Stimulated activated naive CD8-positive, alpha-beta T cell treated with anti-CD3 and anti-CD28 coated beads, Interleukin-15, Interleukin-2, amounts not matched to agents 100 ng/mL and 50 ng/mL, for 24 hours (primary cell): ENCODE measurements around the gene SGMS1.
"Not testable (repeated sequence)": the region's sequence is repeated elsewhere in the genome, so short reads cannot be mapped to it uniquely, and the experiment has no call there.

ENCODE experiments used
- H3K27ac Mint-ChIP-seq: one replicate; pipeline ENCODE4 v1.8.0; 2021; ENCODE audit warnings: mild to moderate bottlenecking, mixed read lengths
- H3K27me3 Mint-ChIP-seq: one replicate; pipeline ENCODE4 v1.8.0; 2021; ENCODE audit warnings: mixed read lengths
- H3K36me3 Mint-ChIP-seq: one replicate; pipeline ENCODE4 v1.8.0; 2021; ENCODE audit warnings: low read depth, mixed read lengths
- H3K4me1 Mint-ChIP-seq: one replicate; pipeline ENCODE4 v1.8.0; 2021; ENCODE audit warnings: low read depth, mixed read lengths
- H3K4me3 Mint-ChIP-seq: one replicate; pipeline ENCODE4 v1.8.0; 2021; ENCODE audit warnings: mild to moderate bottlenecking, mixed read lengths
- H3K9me3 Mint-ChIP-seq: one replicate; pipeline ENCODE4 v1.8.0; 2021; ENCODE audit warnings: mixed read lengths

The SGMS1 gene

DNA sequence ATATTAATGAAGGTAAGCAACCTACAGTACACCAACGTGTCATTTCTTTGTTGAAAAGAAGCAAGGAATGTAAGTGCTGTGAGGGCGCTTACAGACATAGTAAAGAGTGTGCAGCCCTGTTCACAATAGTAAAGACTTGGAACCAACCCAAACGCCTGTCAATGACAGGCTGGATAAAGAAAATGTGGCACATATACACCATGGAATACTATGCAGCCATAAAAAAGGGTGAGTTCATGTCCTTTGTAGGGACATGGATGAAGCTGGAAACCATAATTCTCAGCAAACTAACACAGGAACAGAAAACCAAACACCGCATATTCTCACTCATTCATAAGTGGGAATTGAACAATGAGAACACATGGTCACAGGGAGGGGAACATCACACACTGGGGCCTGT lies 55.0 kb downstream of the SGMS1 start:
- Mint-ChIP-seq H3K4me1 (peaks cover 22% of the 10 kb centered on the region), H3K36me3 (peaks cover 17% of the 10 kb centered on the region)
- not testable (repeated sequence) for H3K27me3 Mint-ChIP-seq, H3K9me3 Mint-ChIP-seq, H3K4me3 Mint-ChIP-seq, H3K27ac Mint-ChIP-seq

DNA sequence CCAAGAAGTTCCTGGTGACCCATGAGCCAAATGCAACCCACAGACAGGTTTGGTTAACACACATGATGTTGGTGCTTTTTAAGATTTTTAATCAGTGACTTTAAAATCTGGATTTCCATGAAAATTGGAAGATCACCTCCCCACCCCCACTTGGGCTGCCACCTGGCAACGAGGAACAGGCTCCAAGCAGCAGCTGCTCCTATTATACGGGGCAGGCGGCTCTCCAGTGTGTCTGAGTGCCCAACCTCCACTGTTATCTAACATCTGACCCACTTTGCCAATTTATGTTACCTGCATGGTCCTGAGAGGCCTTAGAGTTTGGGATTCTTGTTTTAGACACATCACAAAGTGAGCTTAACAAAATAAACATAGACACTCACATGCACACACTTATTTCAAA lies 56.4 kb downstream of the SGMS1 start:
- no peaks in the 10 kb centered on the region for H3K27me3 Mint-ChIP-seq
- H3K27ac Mint-ChIP-seq, result no peak overlapping the region
- H3K4me3 Mint-ChIP-seq, result no peak overlapping the region
- peaks cover 17% of the 10 kb centered on the region for H3K36me3 Mint-ChIP-seq
- peaks cover 14% of the 10 kb centered on the region for H3K4me1 Mint-ChIP-seq
- no peaks in the 10 kb centered on the region for H3K9me3 Mint-ChIP-seq

DNA sequence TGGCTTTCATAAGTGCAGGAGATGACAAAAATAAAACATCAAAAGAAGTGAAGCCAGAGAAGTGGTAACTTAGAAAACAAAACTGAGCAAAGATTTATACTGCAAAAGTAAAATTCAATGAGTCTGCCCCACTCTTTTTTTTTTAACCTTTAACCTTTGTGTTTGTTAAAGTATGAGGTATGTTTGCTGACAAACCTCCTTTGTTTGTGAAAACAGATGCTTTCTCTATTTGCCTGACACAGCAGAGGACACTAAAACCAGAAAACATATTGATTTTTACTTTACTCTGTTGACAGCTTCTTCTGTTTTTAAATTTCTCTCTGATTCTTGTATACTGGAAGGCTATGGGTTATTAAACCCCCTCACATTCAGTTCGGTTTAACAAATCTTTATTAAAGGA lies 57.6 kb downstream of the SGMS1 start:
- peaks cover 14% of the 10 kb centered on the region for H3K4me1 Mint-ChIP-seq
- no peak overlapping the region for H3K27ac Mint-ChIP-seq
- H3K27me3 Mint-ChIP-seq, result no peaks in the 10 kb centered on the region
- peaks cover 17% of the 10 kb centered on the region for H3K36me3 Mint-ChIP-seq
- H3K9me3 Mint-ChIP-seq, result no peaks in the 10 kb centered on the region
- no peak overlapping the region for H3K4me3 Mint-ChIP-seq

DNA sequence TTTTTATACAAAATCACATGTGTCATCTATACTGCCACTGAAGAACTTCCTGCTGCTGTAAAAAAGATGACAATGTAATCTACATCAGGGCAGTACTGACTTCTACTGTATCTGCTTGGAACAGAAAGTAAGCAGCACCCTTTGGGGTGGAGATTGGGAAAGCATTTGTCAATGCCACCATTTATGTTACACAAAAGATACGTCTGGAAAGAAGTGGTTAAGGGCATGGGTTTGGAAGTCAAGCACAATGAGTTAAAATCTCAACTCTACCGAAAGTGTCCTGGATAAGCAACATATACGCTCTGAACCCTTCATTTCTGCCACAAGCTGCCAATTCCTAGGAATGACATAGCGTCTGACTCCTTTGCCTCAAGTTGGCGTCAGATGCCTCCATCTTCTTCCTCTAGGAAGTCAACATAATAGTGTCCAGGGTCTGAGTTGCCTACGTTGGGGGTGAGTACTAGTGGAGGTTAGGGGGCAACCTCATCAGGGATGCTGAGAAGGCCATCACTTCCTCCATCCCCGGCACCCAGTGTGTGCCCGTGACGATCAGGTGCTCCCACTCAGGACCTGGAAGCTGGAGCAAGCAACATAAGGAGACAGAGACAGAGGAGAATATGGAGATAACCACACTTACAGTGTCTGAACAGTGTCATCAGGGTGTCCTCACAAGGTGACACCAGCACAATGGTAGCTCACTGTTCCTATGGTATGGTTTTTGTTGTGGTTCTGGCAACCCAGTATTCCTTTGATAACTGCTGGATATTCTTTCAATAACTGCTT lies 58.3 kb downstream of the SGMS1 start:
- H3K4me1 Mint-ChIP-seq, result peaks cover 14% of the 10 kb centered on the region
- no peak overlapping the region for H3K4me3 Mint-ChIP-seq
- H3K27me3 Mint-ChIP-seq, result no peaks in the 10 kb centered on the region
- peaks cover 17% of the 10 kb centered on the region for H3K36me3 Mint-ChIP-seq
- no peaks in the 10 kb centered on the region for H3K9me3 Mint-ChIP-seq
- no peak overlapping the region for H3K27ac Mint-ChIP-seq

DNA sequence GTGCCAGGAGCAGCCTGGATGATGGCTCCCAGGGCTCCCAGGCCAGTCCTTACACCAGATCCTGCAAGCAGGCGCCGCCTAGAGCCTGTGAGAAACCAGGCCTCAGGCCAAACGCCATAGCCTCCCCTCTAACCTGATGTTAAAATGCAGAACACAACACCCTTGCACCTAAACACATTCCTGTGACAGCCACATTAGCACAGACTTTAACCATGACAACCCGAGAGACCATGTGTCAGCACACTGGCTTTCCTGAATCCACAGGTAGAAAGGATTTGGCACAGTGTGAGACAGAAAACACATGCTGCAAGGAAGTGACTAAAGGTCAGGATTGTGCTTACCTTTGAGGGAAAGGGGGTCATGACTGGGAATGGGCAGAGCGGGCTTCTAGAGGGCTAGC lies 59.9 kb downstream of the SGMS1 start:
- H3K4me1 Mint-ChIP-seq, result peaks cover 14% of the 10 kb centered on the region
- no peak overlapping the region for H3K27ac Mint-ChIP-seq

DNA sequence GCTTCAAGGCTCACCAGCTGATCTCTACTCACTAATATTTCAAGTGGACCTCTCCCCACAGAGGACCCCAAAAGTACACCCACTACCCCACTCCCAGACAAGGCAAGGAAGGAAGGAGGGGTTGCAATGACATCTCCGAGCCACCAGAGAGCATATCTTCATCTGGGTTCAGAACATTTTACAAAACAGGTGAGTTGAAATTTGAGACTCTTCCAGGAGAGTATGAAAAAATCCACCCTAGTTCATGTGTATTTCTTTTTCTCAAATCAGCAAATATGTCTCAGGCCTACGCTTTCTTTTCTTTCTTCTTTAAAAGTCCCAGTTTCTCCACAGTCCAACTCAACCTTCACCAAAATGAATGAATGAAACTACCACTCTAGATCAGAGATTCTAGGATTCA lies 61.9 kb downstream of the SGMS1 start:
- H3K27ac Mint-ChIP-seq, result no peak overlapping the region
- no peaks in the 10 kb centered on the region for H3K27me3 Mint-ChIP-seq
- peaks cover 8% of the 10 kb centered on the region for H3K36me3 Mint-ChIP-seq
- H3K4me3 Mint-ChIP-seq, result no peak overlapping the region
- H3K4me1 Mint-ChIP-seq, result peaks cover 17% of the 10 kb centered on the region
- H3K9me3 Mint-ChIP-seq, result no peaks in the 10 kb centered on the region

More for the DNA sequence above, 59.9 kb downstream of the SGMS1 start:
- H3K36me3 Mint-ChIP-seq, result peaks cover 12% of the 10 kb centered on the region
- H3K27me3 Mint-ChIP-seq, result no peaks in the 10 kb centered on the region
- H3K4me3 Mint-ChIP-seq, result no peak overlapping the region
- no peaks in the 10 kb centered on the region for H3K9me3 Mint-ChIP-seq

DNA sequence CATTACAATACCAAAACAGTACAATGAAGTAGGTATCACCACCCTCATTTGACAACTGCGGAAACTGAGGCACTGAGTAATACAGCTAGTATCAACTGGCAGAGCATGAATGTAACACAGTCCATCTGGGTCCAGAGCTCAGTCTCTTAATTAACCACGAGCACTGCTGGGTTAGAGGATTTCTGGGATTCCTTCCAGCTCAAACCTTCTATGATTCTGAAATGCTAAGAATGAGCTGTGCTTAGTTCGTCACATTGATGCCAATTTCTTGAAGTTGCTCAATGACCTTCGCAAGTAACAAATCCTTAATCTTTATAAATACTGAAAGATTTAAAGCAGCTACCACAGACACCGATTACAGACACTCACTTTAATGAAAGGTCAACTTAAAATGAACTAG lies 62.5 kb downstream of the SGMS1 start:
- no peak overlapping the region for H3K4me3 Mint-ChIP-seq
- peaks cover 8% of the 10 kb centered on the region for H3K36me3 Mint-ChIP-seq
- no peaks in the 10 kb centered on the region for H3K9me3 Mint-ChIP-seq
- H3K27ac Mint-ChIP-seq, result no peak overlapping the region
- H3K27me3 Mint-ChIP-seq, result no peaks in the 10 kb centered on the region
- H3K4me1 Mint-ChIP-seq, result peaks cover 22% of the 10 kb centered on the region

DNA sequence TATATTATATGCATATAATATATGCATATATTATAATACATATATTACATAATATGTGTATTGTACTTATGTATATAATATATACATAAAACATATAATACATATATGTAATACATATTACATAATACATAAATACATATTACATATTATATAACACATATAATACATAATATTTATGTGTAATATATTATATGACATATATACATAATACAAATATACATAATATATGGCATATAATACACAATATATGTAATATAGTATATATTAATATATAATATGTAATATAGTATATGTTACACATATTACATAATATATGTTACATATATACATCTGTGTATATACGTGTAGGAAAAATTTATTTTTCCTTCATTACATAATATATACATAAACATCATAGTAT lies 63.4 kb downstream of the SGMS1 start:
- no peak overlapping the region for H3K27ac Mint-ChIP-seq
- no peaks in the 10 kb centered on the region for H3K9me3 Mint-ChIP-seq
- H3K4me3 Mint-ChIP-seq, result no peak overlapping the region
- H3K36me3 Mint-ChIP-seq, result peaks cover 2% of the 10 kb centered on the region
- H3K4me1 Mint-ChIP-seq, result peaks cover 18% of the 10 kb centered on the region
- H3K27me3 Mint-ChIP-seq, result no peaks in the 10 kb centered on the region

DNA sequence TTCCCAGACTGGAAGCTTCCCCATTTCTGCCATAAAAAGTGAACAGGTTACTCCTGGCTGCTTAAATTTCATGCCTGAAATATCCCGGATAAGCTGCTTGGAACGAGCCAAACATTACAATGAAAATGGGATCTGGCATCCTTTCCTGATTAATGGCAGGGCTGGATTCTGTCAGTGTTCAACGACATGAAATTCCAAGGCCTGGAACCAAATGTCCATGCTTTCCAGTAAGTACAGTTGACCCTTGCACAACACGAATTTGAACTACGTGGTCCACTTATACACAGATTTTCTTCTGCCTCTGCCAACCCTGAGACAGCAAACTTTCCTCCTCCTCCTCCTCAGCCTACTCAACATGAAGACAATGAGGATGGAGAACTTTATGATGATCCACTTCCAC lies 65.4 kb downstream of the SGMS1 start:
- Mint-ChIP-seq H3K4me1 (peaks cover 20% of the 10 kb centered on the region), H3K36me3 (no peaks in the 10 kb centered on the region), H3K9me3 (no peaks in the 10 kb centered on the region), H3K27me3 (no peaks in the 10 kb centered on the region), H3K27ac (no peak overlapping the region), H3K4me3 (no peak overlapping the region)

DNA sequence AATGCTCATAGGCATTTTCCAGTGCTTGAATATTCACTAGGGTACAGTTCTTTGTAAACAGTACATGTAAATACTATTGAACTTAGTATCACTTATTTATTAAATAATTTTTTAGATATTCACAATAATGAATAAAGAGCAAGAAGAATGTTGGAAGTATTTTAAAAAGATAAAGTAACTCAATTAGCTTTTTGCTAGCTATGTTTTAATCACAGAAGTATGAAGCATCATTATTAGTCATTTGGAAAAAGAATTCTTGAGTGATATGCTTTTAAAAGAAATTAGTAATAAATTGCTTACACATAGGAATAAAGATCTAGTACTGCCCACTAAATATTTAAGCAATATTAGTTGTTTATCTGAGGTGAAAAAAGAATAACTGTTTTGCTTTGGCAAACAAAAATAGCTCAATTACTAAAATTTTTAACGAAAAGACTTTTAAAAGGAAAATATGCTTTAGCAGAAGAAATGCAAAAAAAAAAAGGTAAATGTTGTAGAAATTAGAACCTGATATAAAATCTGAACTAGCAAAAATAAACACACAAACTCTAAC lies 66.5 kb downstream of the SGMS1 start:
- Mint-ChIP-seq H3K36me3 (no peaks in the 10 kb centered on the region), H3K9me3 (no peaks in the 10 kb centered on the region), H3K27me3 (no peaks in the 10 kb centered on the region), H3K27ac (no peak overlapping the region), H3K4me3 (no peak overlapping the region), H3K4me1 (peaks cover 23% of the 10 kb centered on the region)

DNA sequence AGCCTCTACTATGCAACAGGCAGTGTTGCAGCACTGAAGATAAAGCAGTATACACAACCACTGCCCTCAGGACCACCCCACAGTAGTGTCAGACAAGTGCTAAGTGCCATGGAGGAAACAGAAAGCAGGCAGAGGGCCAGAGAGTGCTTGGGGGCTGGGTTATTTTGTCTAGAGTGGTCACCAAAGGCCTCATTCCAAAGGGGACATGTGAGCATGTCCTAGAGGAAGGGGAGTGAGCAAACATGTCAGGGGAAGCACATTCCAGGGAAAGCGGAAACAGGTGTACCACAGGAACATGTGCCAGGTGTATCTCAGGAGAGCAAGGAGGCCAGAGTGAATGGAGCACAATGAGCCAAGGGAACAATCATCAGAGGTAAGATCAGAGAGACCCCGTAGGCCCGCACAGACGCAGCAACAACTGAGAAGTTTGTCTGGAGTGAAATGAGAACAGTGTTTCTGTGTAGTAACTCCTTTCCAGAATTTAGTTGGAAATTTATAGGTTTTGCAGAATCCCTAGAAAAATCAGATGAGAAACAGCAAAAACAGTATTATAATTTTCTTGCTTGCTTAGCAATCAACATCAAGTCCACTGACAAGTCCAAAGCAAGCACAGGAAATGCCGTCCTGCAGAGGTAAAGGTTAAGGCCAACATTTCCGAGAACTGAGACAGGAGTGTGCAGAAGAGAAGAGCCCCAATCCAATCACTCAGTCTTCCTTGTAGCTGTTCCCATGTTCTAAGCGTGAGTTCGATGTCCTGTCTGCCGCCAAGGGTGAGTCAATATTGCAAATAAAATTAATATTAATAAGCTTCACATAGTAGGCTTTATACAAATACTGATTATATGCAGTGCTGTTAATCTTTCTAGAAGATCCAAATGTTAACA lies 67.3 kb downstream of the SGMS1 start:
- Mint-ChIP-seq H3K27ac (no peak overlapping the region), H3K9me3 (no peaks in the 10 kb centered on the region), H3K4me3 (no peak overlapping the region), H3K27me3 (no peaks in the 10 kb centered on the region), H3K4me1 (peaks cover 23% of the 10 kb centered on the region), H3K36me3 (no peaks in the 10 kb centered on the region)

DNA sequence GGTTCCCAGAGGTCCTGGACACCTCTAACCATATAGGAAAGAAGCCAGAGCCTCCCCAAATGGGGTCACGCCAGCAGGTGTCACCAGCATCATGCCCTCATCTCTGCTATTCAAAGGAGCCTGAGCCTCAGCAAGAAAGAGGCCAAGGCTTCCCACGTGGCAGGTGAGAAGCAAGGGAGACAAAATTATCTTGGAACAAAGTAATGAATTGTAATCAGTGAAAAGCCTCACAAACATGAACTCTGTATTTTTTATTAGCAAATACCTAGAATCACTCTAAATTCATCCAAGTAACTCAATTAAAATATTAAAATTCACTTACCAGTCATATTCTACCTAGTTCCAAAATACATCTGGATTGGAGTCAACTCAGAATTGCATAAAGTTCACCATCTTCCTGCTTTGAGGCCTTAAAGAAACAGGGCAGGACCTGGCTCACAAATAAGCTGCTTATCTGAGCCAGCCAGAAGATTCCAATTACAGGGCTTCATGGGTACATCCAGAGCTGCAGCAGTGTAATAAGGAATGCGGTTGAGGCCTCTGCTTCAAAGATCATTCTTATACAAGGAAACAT lies 68.7 kb downstream of the SGMS1 start:
- Mint-ChIP-seq H3K4me1 (peaks cover 23% of the 10 kb centered on the region), H3K4me3 (no peak overlapping the region), H3K27ac (no peak overlapping the region), H3K9me3 (no peaks in the 10 kb centered on the region), H3K27me3 (no peaks in the 10 kb centered on the region), H3K36me3 (no peaks in the 10 kb centered on the region)

DNA sequence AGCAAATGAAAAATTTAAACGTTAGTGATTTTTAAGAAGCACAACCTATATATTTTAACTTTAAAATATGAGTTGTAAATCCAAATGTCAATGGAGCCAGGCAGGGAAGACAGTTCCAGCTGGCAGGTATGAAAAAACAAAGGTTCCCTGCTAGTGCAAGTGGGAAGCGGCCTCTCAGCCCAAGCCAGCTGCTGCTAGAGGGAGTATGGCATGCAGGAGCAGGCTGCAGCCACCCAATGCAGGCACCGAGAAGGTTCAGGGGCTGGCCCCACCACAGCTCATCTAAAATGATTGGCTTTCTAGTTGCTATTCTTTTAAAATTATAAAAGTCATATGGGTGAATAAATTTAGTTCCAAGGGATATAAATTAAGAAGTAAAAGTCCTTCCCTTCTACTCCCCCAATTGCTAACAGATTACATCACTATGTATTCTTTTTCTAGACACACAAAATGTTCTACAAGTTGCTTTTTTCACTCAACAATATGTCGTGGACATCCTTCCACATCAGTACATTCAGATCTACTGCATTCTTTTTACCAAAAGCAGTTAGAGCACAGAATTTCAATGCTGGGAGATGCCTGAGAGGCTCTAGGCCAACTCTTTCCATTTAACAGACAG lies 69.3 kb downstream of the SGMS1 start:
- H3K27me3 Mint-ChIP-seq, result no peaks in the 10 kb centered on the region
- peaks cover 23% of the 10 kb centered on the region for H3K4me1 Mint-ChIP-seq
- no peak overlapping the region for H3K27ac Mint-ChIP-seq
- H3K9me3 Mint-ChIP-seq, result no peaks in the 10 kb centered on the region
- no peak overlapping the region for H3K4me3 Mint-ChIP-seq
- no peaks in the 10 kb centered on the region for H3K36me3 Mint-ChIP-seq

DNA sequence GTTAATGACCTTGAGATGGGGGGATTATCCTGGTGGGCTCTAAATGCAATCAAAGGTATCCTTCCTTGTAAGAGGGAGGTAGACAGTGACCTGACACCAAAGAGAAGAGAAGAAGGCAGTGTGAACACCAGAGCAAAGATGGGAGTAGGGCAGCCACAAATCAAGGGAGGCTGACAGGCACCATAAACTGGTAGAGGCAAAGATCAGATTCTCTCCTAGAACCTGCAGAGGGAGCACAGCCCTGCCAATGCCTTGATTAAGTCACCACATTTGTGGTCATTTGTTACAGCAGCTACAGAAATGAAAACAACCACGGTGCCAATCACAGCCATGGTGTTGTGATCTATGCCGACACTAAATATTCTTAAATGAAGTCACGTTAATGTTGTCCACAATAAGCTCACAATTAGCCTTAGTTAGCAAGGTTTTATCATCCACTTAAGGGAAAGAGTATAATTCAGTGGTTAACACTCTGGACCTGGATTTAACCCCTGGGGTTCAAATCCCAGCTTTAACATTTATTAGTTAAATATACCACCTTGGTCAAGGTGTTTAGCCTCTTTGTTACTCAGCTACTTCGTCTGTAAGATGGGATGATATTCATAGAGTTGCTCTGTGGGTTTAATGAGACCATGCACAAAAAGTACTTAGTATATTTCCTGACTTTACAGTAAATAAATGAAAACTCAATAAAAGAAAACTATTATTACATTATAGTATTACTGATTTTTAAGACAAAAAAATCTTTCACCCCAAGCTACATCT lies 70.8 kb downstream of the SGMS1 start:
- H3K4me3 Mint-ChIP-seq, result no peak overlapping the region
- no peak overlapping the region for H3K27ac Mint-ChIP-seq
- H3K27me3 Mint-ChIP-seq, result no peaks in the 10 kb centered on the region
- peaks cover 37% of the 10 kb centered on the region for H3K4me1 Mint-ChIP-seq
- peaks cover 5% of the 10 kb centered on the region for H3K36me3 Mint-ChIP-seq
- H3K9me3 Mint-ChIP-seq, result peaks cover 1% of the 10 kb centered on the region
